HCT116 (cell line): ENCODE measurements around the gene ADAR. TPM values are rescaled to one million over a fixed set of nuclear protein-coding genes. Genes with fewer than 3 reads are reported as not detected.

Experiments used
- ATAC-seq: fragments of 200-7000 bp; cut with Tn5 transposase; 2 replicates; pipeline ENCODE4 v1.9.1; 2020; ENCODE audit warnings: mild to moderate bottlenecking, moderate library complexity
- BruUV-seq: library from RNA; stranded (reverse); fragments of 400-500 nt; replicated peaks from 2 replicates; lab custom pipeline; 2021; lab: Mats Ljungman, UMichigan
- CTCF ChIA-PET: fragments of 300-600 bp; sonication (Branson Sonifier 250); formaldehyde crosslinking; loops from one replicate; lab custom pipeline; 2021; ENCODE audit warnings: antibody characterized with exemption; lab: Charles Lee
- POLR2A ChIA-PET: fragments of 300-600, 350-600 bp; sonication (Branson Sonifier 250); formaldehyde crosslinking; loops from one replicate; lab custom pipeline; 2021; ENCODE audit warnings: antibody characterized with exemption; lab: Charles Lee
- RAD21 ChIA-PET, 2 experiments: fragments of 300-600 bp; sonication (Branson Sonifier 250); formaldehyde crosslinking; loops; one replicate each; lab custom pipeline; 2023; ENCODE audit warnings: low total read pairs in 2 of 2; ENCODE audit not compliant: uncharacterized antibody in 2 of 2, unreplicated experiment in 2 of 2, low non-redundant PET in 1 of 2; lab: Charles Lee
- DNase-seq: peaks from one replicate; pipeline ENCODE4 v3.0.0-alpha.2; 2010; ENCODE audit warnings: low read depth, low spot score
- H2AFZ ChIP-seq: fragments of 200-600 bp; shearing (Covaris generic), sonication (generic); 2 replicates; pipeline ENCODE4 v1.6.1; 2017; ENCODE audit warnings: low read depth, mixed run types, mixed read lengths, antibody characterized with exemption, low read length; ENCODE audit not compliant: poor library complexity, severe bottlenecking
- H3K27ac ChIP-seq: 2 replicates; pipeline ENCODE4 v1.5.1; 2012; ENCODE audit warnings: low read depth, low read length
- H3K27me3 ChIP-seq: fragments of 200-600 bp; sonication (generic); 2 replicates; pipeline ENCODE4 v1.6.1; 2016; ENCODE audit warnings: mixed run types, low read length, mixed read lengths; ENCODE audit not compliant: insufficient read depth
- H3K36me3 ChIP-seq, 2 experiments: fragments of 200-500 bp in 1 of 2; fragments of 200-600 bp in 1 of 2; sonication (Bioruptor generic) in 1 of 2; sonication (generic) in 1 of 2; 2 replicates each; pipeline versions ENCODE4 v1.5.1 to v1.6.1; 2014 to 2016; ENCODE audit warnings: low read length in 2 of 2, inconsistent platforms in 1 of 2, mixed read lengths in 1 of 2, mixed run types in 1 of 2; ENCODE audit not compliant: insufficient read depth in 2 of 2, control insufficient read depth in 1 of 2
- H3K4me1 ChIP-seq, 2 experiments: fragments of 200-600 bp in 1 of 2; sonication (generic) in 1 of 2; 2 replicates each; pipeline versions ENCODE4 v1.5.1 to v1.6.1; 2012 to 2017; ENCODE audit warnings: low read length in 2 of 2, inconsistent platforms in 1 of 2, mild to moderate bottlenecking in 1 of 2, mixed read lengths in 1 of 2, mixed run types in 1 of 2, moderate library complexity in 1 of 2; ENCODE audit not compliant: insufficient read depth in 2 of 2, control insufficient read depth in 1 of 2
- H3K4me2 ChIP-seq: fragments of 200-600 bp; sonication (generic); 2 replicates; pipeline ENCODE4 v1.6.1; 2017; ENCODE audit warnings: mixed run types, low read length, mixed read lengths
- H3K4me3 ChIP-seq, 2 experiments: fragments of 200-600 bp in 1 of 2; sonication (generic) in 1 of 2; replicated peaks in 1 of 2; 2 replicates each; pipeline ENCODE4 v1.5.1; 2011 to 2016; ENCODE audit warnings: low read length in 2 of 2, control low read depth in 1 of 2, low read depth in 1 of 2, mild to moderate bottlenecking in 1 of 2, mixed read lengths in 1 of 2, mixed run types in 1 of 2
- H3K79me2 ChIP-seq: fragments of 200-600 bp; sonication (generic); 2 replicates; pipeline ENCODE4 v1.6.1; 2017; ENCODE audit warnings: mild to moderate bottlenecking, mixed run types, low read length, moderate library complexity, mixed read lengths; ENCODE audit not compliant: insufficient read depth
- H3K9ac ChIP-seq: fragments of 200-600 bp; sonication (generic); 2 replicates; pipeline ENCODE4 v1.6.1; 2016; ENCODE audit warnings: low read length, mixed read lengths
- H3K9me2 ChIP-seq: fragments of 200-600 bp; sonication (generic), shearing (Covaris generic); 2 replicates; pipeline ENCODE4 v1.6.1; 2017; ENCODE audit warnings: mixed run types, mild to moderate bottlenecking, moderate library complexity; ENCODE audit not compliant: insufficient read depth
- H3K9me3 ChIP-seq, 2 experiments: fragments of 200-500 bp in 1 of 2; fragments of 200-600 bp in 1 of 2; sonication (Bioruptor generic) in 1 of 2; sonication (generic) in 1 of 2; 2 replicates each; pipeline ENCODE4 v1.6.1; 2014 to 2017; ENCODE audit warnings: low read length in 2 of 2, mixed read lengths in 2 of 2, inconsistent platforms in 1 of 2, low read depth in 1 of 2, mild to moderate bottlenecking in 1 of 2, mixed run types in 1 of 2, moderate library complexity in 1 of 2; ENCODE audit not compliant: control insufficient read depth in 1 of 2, insufficient read depth in 1 of 2
- H4K20me1 ChIP-seq: fragments of 200-600 bp; sonication (generic), shearing (Covaris generic); 2 replicates; pipeline ENCODE4 v1.6.1; 2017; ENCODE audit warnings: mixed run types, mild to moderate bottlenecking, moderate library complexity; ENCODE audit not compliant: insufficient read depth
- ATF3 ChIP-seq: IDR thresholded peaks from 2 replicates; pipeline ENCODE4 v1.6.1; 2012
- EGR1 ChIP-seq: IDR thresholded peaks from 2 replicates; pipeline ENCODE4 v1.6.1; 2012; ENCODE audit warnings: low read depth
- EZH2phosphoT487 ChIP-seq: fragments of 200-600 bp; IDR thresholded peaks from 2 replicates; pipeline ENCODE4 v1.6.1; 2018; ENCODE audit warnings: antibody characterized with exemption, borderline replicate concordance
- FOSL1 ChIP-seq: IDR thresholded peaks from 2 replicates; pipeline ENCODE4 v1.6.1; 2012; ENCODE audit warnings: low read depth
- POLR2AphosphoS5 ChIP-seq: IDR thresholded peaks from 2 replicates; pipeline ENCODE4 v1.6.1; 2011; ENCODE audit warnings: mild to moderate bottlenecking, low read depth, low read length, moderate library complexity
- RAD21 ChIP-seq: IDR thresholded peaks from 2 replicates; pipeline ENCODE4 v1.6.1; 2012; ENCODE audit warnings: low read depth, mild to moderate bottlenecking
- REST ChIP-seq: IDR thresholded peaks from 2 replicates; pipeline ENCODE4 v1.6.1; 2012; ENCODE audit warnings: low read depth
- SP1 ChIP-seq: IDR thresholded peaks from 2 replicates; pipeline ENCODE4 v1.6.1; 2012; ENCODE audit warnings: low read depth
- SRF ChIP-seq: IDR thresholded peaks from 2 replicates; pipeline ENCODE4 v1.6.1; 2012; ENCODE audit warnings: low read depth
- TCF7L2 ChIP-seq: IDR thresholded peaks from 2 replicates; pipeline ENCODE4 v1.7.0; 2011; ENCODE audit warnings: borderline replicate concordance, inconsistent platforms; ENCODE audit not compliant: insufficient read depth, insufficient read length; ENCODE audit errors: extremely low read depth
- ZNF274 ChIP-seq: fragments of 200-500 bp; sonication (Bioruptor generic); IDR thresholded peaks from 2 replicates; pipeline ENCODE4 v1.6.1; 2014; ENCODE audit warnings: mild to moderate bottlenecking, low read depth, low read length, inconsistent platforms
- intact Hi-C: fragments of 100-400 bp; cut with micrococcal nuclease; formaldehyde crosslinking; loops from 2 replicates; pipeline ENCODE4 v1.10.0; 2022
- total RNA-seq: library from RNA; stranded (reverse); gene quantifications from one replicate; pipeline ENCODE4 v1.2.1, GENCODE V29; 2021; ENCODE audit not compliant: unreplicated experiment

ADAR gene
- total RNA-seq, 1 experiment from 2014 or later = 169 TPM

DNA sequence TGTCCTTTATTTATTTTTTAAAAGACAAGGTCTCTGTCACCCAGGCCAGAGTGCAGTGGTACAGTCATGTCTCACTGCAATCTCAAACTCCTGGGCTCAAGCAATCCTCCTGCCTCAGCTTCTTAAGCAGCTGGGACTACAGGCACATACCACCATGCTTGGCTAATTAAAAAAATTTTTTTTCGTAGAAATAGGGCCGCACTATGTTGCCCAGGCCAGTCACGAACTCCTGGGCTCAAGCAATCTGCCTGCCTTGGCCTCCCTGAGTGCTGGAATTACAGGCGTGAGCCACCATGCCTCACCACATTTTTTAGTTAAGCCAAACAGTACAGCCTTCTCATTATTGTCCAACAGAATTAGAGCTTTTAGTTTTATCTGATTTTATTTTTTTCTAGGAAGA is 7.4 kb upstream of the ADAR start:
- ChIA-PET CTCF (no interaction called here), RAD21 (no interaction called here), POLR2A (no interaction called here)
- H3K27me3 ChIP-seq = no peaks in the 10 kb centered on the region
- no peak overlapping the region for H3K4me2 ChIP-seq
- intact Hi-C loops = no loop called here
- DNase-seq (no peak), ATAC-seq (no peak)
- no peaks in the 10 kb centered on the region for H3K4me1 ChIP-seq
- H3K9me3 ChIP-seq = no peaks in the 10 kb centered on the region
- TF ChIP-seq SRF (no peak), EGR1 (no peak), SP1 (no peak), TCF7L2 (no peak), ZNF274 (no peak), ATF3 (no peak), REST (no peak), FOSL1 (no peak), RAD21 (no peak), POLR2AphosphoS5 (no peak), EZH2phosphoT487 (no peak)
- H3K9me2 ChIP-seq = no peaks in the 10 kb centered on the region
- H3K27ac ChIP-seq = no peak overlapping the region
- no peaks in the 10 kb centered on the region for H3K36me3 ChIP-seq
- H3K9ac ChIP-seq = no peak overlapping the region
- H2AFZ ChIP-seq = no peak overlapping the region
- BruUV-seq = no TSS peak
- peaks cover 4% of the 10 kb centered on the region; the same call in 1 of the 2 replicates for H4K20me1 ChIP-seq
- H3K79me2 ChIP-seq = peaks cover 97% of the 10 kb centered on the region
- no peak overlapping the region for H3K4me3 ChIP-seq
